ENCODE measurements around the gene PLAAT4. TPM values are rescaled to one million over a fixed set of nuclear protein-coding genes. Genes with fewer than 3 reads are reported as not detected.
A peak's percentile ranks its signal among the peaks of the same experiment; 100 is the strongest.

PLAAT4 gene
- total RNA-seq, 1 experiment from 2014 or later = 3.5 TPM

- TF ChIP-seq CTCF (conservative IDR thresholded peaks at IDR 0.05) = no peak
- no peak overlapping the region for H3K4me2 ChIP-seq (ENCODE audit: insufficient read depth, insufficient read length, low read length)
- DNase-seq = peak; percentile 56
- H3K23ac ChIP-seq (ENCODE audit: insufficient read length, low read depth, low read length) = no peak overlapping the region
- no peak overlapping the region for H4K8ac ChIP-seq (replicated peaks; ENCODE audit: insufficient read length, low read depth, low read length)
- H3K4me1 ChIP-seq (ENCODE audit: insufficient read depth, low read length) = 0 out of 2 replicates have a peak, but pooled peaks cover 4% of the 10 kb centered on the region
- H2BK15ac ChIP-seq (ENCODE audit: low read depth, low read length) = no peak overlapping the region
- H2BK12ac ChIP-seq (ENCODE audit: insufficient read length, low read depth, low read length) = no peak overlapping the region
- no peak overlapping the region for H2BK20ac ChIP-seq (ENCODE audit: low read depth, low read length, poor library complexity, severe bottlenecking)
- peaks cover 0 to 6% (median 0%) of the 10 kb centered on the region in 3 experiments; a peak in 4 of 7 replicates for H3K36me3 Mint-ChIP-seq (ENCODE audit: insufficient read depth in 1 of 3, low read depth in 3 of 3)
- H2BK5ac ChIP-seq (ENCODE audit: insufficient read length, low read length) = no peak overlapping the region
- no peaks in the 10 kb centered on the region for H3K79me1 ChIP-seq (ENCODE audit: insufficient read depth, low read depth, low read length, poor library complexity, severe bottlenecking)
- H3K27ac ChIP-seq (ENCODE audit: insufficient read length, low read depth, low read length) = no peak overlapping the region
- no peak overlapping the region for H3T11ph ChIP-seq (ENCODE audit: low read length)
- H3K9me3 ChIP-seq (ENCODE audit: control insufficient read depth, low read depth, low read length) = no peaks in the 10 kb centered on the region
- no peak overlapping the region for H2AK5ac ChIP-seq (ENCODE audit: insufficient read length, low read length)
- H3K14ac ChIP-seq (ENCODE audit: insufficient read depth, low read length) = no peak overlapping the region
- no peak overlapping the region for H2AFZ ChIP-seq (ENCODE audit: low read length)
- H3K4me3 Mint-ChIP-seq = no peak overlapping the region
- no peak overlapping the region for H4K91ac ChIP-seq (ENCODE audit: insufficient read length, low read depth, low read length)
- no peaks in the 10 kb centered on the region for H4K20me1 ChIP-seq (ENCODE audit: control insufficient read depth, insufficient read depth, insufficient read length)
- H3K4ac ChIP-seq (ENCODE audit: low read depth, low read length) = no peak overlapping the region
- no peak overlapping the region for H4K5ac ChIP-seq (ENCODE audit: insufficient read length, low read depth, low read length)
- WGBS (ENCODE audit: extremely low coverage, insufficient read length, low lambda C conversion rate) = no CpG with 5 or more reads among the region's 7 CpGs
- H3K9ac ChIP-seq (ENCODE audit: extremely low read depth, insufficient read length, low read length) = no peak overlapping the region
- peaks cover 3 to 9% of the 10 kb centered on the region in 2 experiments; a peak in 2 of 5 replicates for H3K9me3 Mint-ChIP-seq
- no peaks in the 10 kb centered on the region for H3K27me3 ChIP-seq (ENCODE audit: insufficient read depth, low read length)
- H3K18ac ChIP-seq (ENCODE audit: insufficient read length, low read depth, low read length) = no peak overlapping the region
- H3K27me3 Mint-ChIP-seq (ENCODE audit: low read depth) = no peaks in the 10 kb centered on the region
- H3K79me2 ChIP-seq (ENCODE audit: insufficient read depth, low read length) = no peaks in the 10 kb centered on the region
- no peak overlapping the region for H2BK120ac ChIP-seq (ENCODE audit: low read depth, low read length, poor library complexity, severe bottlenecking)
- H3K23me2 ChIP-seq (ENCODE audit: insufficient read length, low read depth, low read length, poor library complexity, severe bottlenecking) = no peaks in the 10 kb centered on the region
- no peak overlapping the region for H3K56ac ChIP-seq (ENCODE audit: insufficient read length, low read depth, low read length)
- H3K27ac Mint-ChIP-seq = peak overlapping the region in 2 of 3 experiments; percentile 26 to 66; a peak in 2 of 7 replicates
- peaks cover 36 to 41% of the 10 kb centered on the region in 2 experiments for H3K4me1 Mint-ChIP-seq
These were observed 16.3 kb downstream of the PLAAT4 start for GRCh38 chr11:63552921-63553320.

Data from H9 (cell line).